HepG2 (cell line): ENCODE results near the gene CBY1. TPM values are rescaled to one million over a fixed set of nuclear protein-coding genes. Genes with fewer than 3 reads are reported as not detected.

Experiments
- ATAC-seq: fragments of 200-7000 bp; cut with Tn5 transposase; 3 replicates; pipeline ENCODE4 v1.9.1; 2020; ENCODE audit warnings: mild to moderate bottlenecking, moderate library complexity
- BruUV-seq: library from RNA; stranded (reverse); fragments of 400-500 nt; replicated peaks from 2 replicates; lab custom pipeline; 2021; lab: Mats Ljungman, UMichigan
- CTCF ChIA-PET: fragments of 300-600 bp; formaldehyde crosslinking; extraction: SDS; loops from one replicate; lab custom pipeline; 2021; ENCODE audit warnings: low total read pairs, inconsistent platforms, low intra/inter-chr PET ratio; lab: Yijun Ruan, JAX
- POLR2A ChIA-PET: fragments of 350-600 bp; sonication (Branson Sonifier 250); formaldehyde crosslinking; loops from one replicate; lab custom pipeline; 2020; ENCODE audit warnings: antibody characterized with exemption, inconsistent platforms; lab: Yijun Ruan, JAX
- DNase-seq: peaks from one replicate; pipeline ENCODE4 v3.0.0-alpha.2; 2015; ENCODE audit warnings: low spot score
- FAIRE-seq: peaks from 3 replicates; lab custom pipeline; 2011; peaks lifted over from hg19 to GRCh38; lab: Jason Lieb, UNC
- H2AFZ ChIP-seq: one replicate; pipeline ENCODE4 v1.6.1; 2011; ENCODE audit warnings: low read length, inconsistent platforms
- H3K27ac ChIP-seq: fragments of 300-600 bp; 3 replicates; pipeline ENCODE4 v1.8.0; 2011; ENCODE audit warnings: mixed run types, mild to moderate bottlenecking, mixed read lengths, low read length, inconsistent platforms; ENCODE audit not compliant: insufficient read depth; ENCODE audit errors: extremely low read length
- H3K27me3 ChIP-seq, 2 experiments: fragments of 200-600 bp in 1 of 2; 2 replicates in 1 of 2; 3 replicates in 1 of 2; pipeline versions ENCODE4 v1.6.0 to v1.8.0; 2011; ENCODE audit warnings: low read length in 2 of 2, mild to moderate bottlenecking in 2 of 2, moderate library complexity in 2 of 2, inconsistent platforms in 1 of 2; ENCODE audit not compliant: insufficient read depth in 2 of 2, control insufficient read depth in 1 of 2
- H3K36me3 ChIP-seq, 2 experiments: fragments of 200-600 bp in 1 of 2; replicated peaks in 1 of 2; 2 replicates in 1 of 2; 3 replicates in 1 of 2; pipeline versions ENCODE4 v1.5.1 to v1.8.0; 2011; ENCODE audit warnings: low read length in 2 of 2, inconsistent platforms in 1 of 2; ENCODE audit not compliant: insufficient read depth in 2 of 2, control insufficient read depth in 1 of 2
- H3K4me1 ChIP-seq: 2 replicates; pipeline ENCODE4 v1.5.1; 2012; ENCODE audit warnings: low read length, inconsistent platforms; ENCODE audit not compliant: insufficient read depth
- H3K4me2 ChIP-seq: 2 replicates; pipeline ENCODE4 v1.6.0; 2011; ENCODE audit warnings: low read depth, low read length, inconsistent platforms
- H3K4me3 ChIP-seq, 3 experiments: fragments of 200-600 bp in 1 of 3; sonication (generic), shearing (Covaris generic) in 1 of 3; replicated peaks in 1 of 3; 2 replicates each; pipeline ENCODE4 v1.5.1; 2011 to 2016; ENCODE audit warnings: low read length in 3 of 3, inconsistent platforms in 2 of 3, low read depth in 2 of 3, mild to moderate bottlenecking in 2 of 3, control low read depth in 1 of 3, mixed read lengths in 1 of 3; ENCODE audit not compliant: insufficient read depth in 1 of 3
- H3K79me2 ChIP-seq: one replicate; pipeline ENCODE4 v1.6.1; 2011; ENCODE audit warnings: low read length, inconsistent platforms; ENCODE audit not compliant: insufficient read depth
- H3K9ac ChIP-seq: 2 replicates; pipeline ENCODE4 v1.6.0; 2011; ENCODE audit warnings: mild to moderate bottlenecking, low read depth, low read length, inconsistent platforms; ENCODE audit not compliant: insufficient read depth
- H3K9me3 ChIP-seq: 2 replicates; pipeline ENCODE4 v1.5.1; 2012; ENCODE audit warnings: mild to moderate bottlenecking, low read length
- H4K20me1 ChIP-seq: 2 replicates; pipeline ENCODE4 v1.6.0; 2011; ENCODE audit warnings: inconsistent platforms, mild to moderate bottlenecking, low read length, moderate library complexity; ENCODE audit not compliant: insufficient read depth
- CCDC6 ChIP-seq: sonication (generic); formaldehyde crosslinking; IDR thresholded peaks from 2 replicates; pipeline ENCODE4 v1.8.1; 2022; ENCODE audit warnings: mild to moderate bottlenecking, missing genetic modification reagents, moderate library complexity
- CEBPB ChIP-seq: IDR thresholded peaks from 2 replicates; pipeline ENCODE4 v1.6.1; 2011; ENCODE audit warnings: low read depth, low read length, improper control_type of control experiment, borderline replicate concordance
- DNMT3B ChIP-seq: conservative IDR thresholded peaks from 2 replicates; pipeline ENCODE4 v1.6.1; 2016; ENCODE audit warnings: missing biosample characterization, control low read depth
- EED ChIP-seq: sonication (generic); formaldehyde crosslinking; IDR thresholded peaks from 2 replicates; pipeline ENCODE4 v1.5.0; 2020; ENCODE audit warnings: mild to moderate bottlenecking, missing genetic modification reagents
- GLI4 ChIP-seq: sonication (generic); formaldehyde crosslinking; IDR thresholded peaks from 2 replicates; pipeline ENCODE4 v1.5.1; 2020; ENCODE audit warnings: missing genetic modification reagents, mild to moderate bottlenecking, moderate library complexity, borderline replicate concordance
- NCOA2 ChIP-seq: sonication (generic); formaldehyde crosslinking; IDR thresholded peaks from 2 replicates; pipeline ENCODE4 v1.8.0; 2022; ENCODE audit warnings: inconsistent platforms
- TBX2 ChIP-seq: sonication (generic); formaldehyde crosslinking; IDR thresholded peaks from 2 replicates; pipeline ENCODE4 v1.5.0; 2020; ENCODE audit warnings: missing genetic modification reagents, mild to moderate bottlenecking, borderline replicate concordance
- ZNF33A ChIP-seq: sonication (generic); formaldehyde crosslinking; IDR thresholded peaks from 2 replicates; pipeline ENCODE4 v1.5.1; 2020; ENCODE audit warnings: missing genetic modification reagents, mild to moderate bottlenecking, moderate library complexity, borderline replicate concordance
- ZNF451 ChIP-seq: sonication (generic); formaldehyde crosslinking; IDR thresholded peaks from 2 replicates; pipeline ENCODE4 v1.5.0; 2020; ENCODE audit warnings: mild to moderate bottlenecking, missing genetic modification reagents
- ZNF547 ChIP-seq: sonication (generic); formaldehyde crosslinking; IDR thresholded peaks from 2 replicates; pipeline ENCODE4 v1.5.1; 2020; ENCODE audit warnings: mild to moderate bottlenecking, missing genetic modification reagents
- ZNF598 ChIP-seq: sonication (generic); formaldehyde crosslinking; IDR thresholded peaks from 2 replicates; pipeline ENCODE4 v1.5.1; 2020; ENCODE audit warnings: mild to moderate bottlenecking, missing genetic modification reagents, borderline replicate concordance
- ZSCAN25 ChIP-seq: sonication (generic); formaldehyde crosslinking; IDR thresholded peaks from 2 replicates; pipeline ENCODE4 v1.8.0; 2022; ENCODE audit warnings: mild to moderate bottlenecking, missing genetic modification reagents
- ZSCAN31 ChIP-seq: sonication (generic); formaldehyde crosslinking; IDR thresholded peaks from 2 replicates; pipeline ENCODE4 v1.5.0; 2020; ENCODE audit warnings: low read depth, mild to moderate bottlenecking, missing genetic modification reagents
- WGBS: methylation state at CpG from one replicate; pipeline ENCODE4 v1.1.6; 2017; ENCODE audit warnings: low lambda C conversion rate; 5-methylcytosine and 5-hydroxymethylcytosine counted together
- in situ Hi-C: cut with HindIII; loops from 2 replicates; pipeline ENCODE4 v1.10.0; 2017; ENCODE audit warnings: low pct_unique_long_range_greater_than_20kb; ENCODE audit not compliant: extremely low pct_ligation_motif_present
- intact Hi-C: fragments of 100-400 bp; cut with micrococcal nuclease; formaldehyde crosslinking; loops from one replicate; pipeline ENCODE4 v1.10.0; 2022; ENCODE audit not compliant: unreplicated experiment
- polyA plus RNA-seq, 8 experiments: library from polyadenylated mRNA; depleted of rRNA in 3 of 8; stranded (reverse) in 7 of 8; unstranded in 1 of 8; fragments of >200 nt; fragmentation: Illumina TruSeq in 4 of 8; extraction: Trizol in 4 of 8; gene quantifications; 2 replicates each; pipeline versions ENCODE4 v1.2.1 to v1.2.3, GENCODE V29; 2011 to 2016; ENCODE audit warnings: low read depth in 4 of 8, missing spikeins in 1 of 8, mixed read lengths in 1 of 8; ENCODE audit not compliant: insufficient read depth in 1 of 8
- total RNA-seq, 5 experiments: library from RNA; depleted of rRNA; stranded (reverse); fragments of >200 nt; fragmentation: Illumina TruSeq; extraction: Trizol; gene quantifications; 2 replicates each; pipeline ENCODE4 v1.2.3, GENCODE V29; 2016; ENCODE audit warnings: low read depth in 1 of 5
- TF ChIP-seq, protein P1 (sequence below): sonication (generic); formaldehyde crosslinking; IDR thresholded peaks from 2 replicates; pipeline ENCODE4 v1.4.0; 2020; ENCODE audit warnings: missing genetic modification reagents, mild to moderate bottlenecking, borderline replicate concordance
- TF ChIP-seq, protein P2 (sequence below): sonication (generic); formaldehyde crosslinking; IDR thresholded peaks from 2 replicates; pipeline ENCODE4 v1.5.1; 2020; ENCODE audit warnings: missing genetic modification reagents, mild to moderate bottlenecking, borderline replicate concordance
- TF ChIP-seq, protein P3 (sequence below): sonication (generic); formaldehyde crosslinking; IDR thresholded peaks from 2 replicates; pipeline ENCODE4 v1.5.1; 2020; ENCODE audit warnings: mild to moderate bottlenecking, missing genetic modification reagents, moderate library complexity

Gene CBY1
- total and polyA plus RNA-seq, 2 of the 13 experiments (the other 11 are each of a cell fraction or from before 2014, with no cell fraction given) = 19.7 to 20.3 TPM

- POLR2A ChIA-PET = no interaction called here
- TF ChIP-seq ZNF598 (0 out of 2 replicates have a peak, but pooled peaks have one; percentile 16), CEBPB (peak; percentile 3; the same call in 1 of the 2 replicates), TBX2 (0 out of 2 replicates have a peak, but pooled peaks have one; percentile 28), ZNF33A (CRISPR knock-in tag) (0 out of 2 replicates have a peak, but pooled peaks have one; percentile 15), ZNF451 (CRISPR knock-in tag) (no peak), GLI4 (CRISPR knock-in tag) (peak; percentile 75; the same call in 1 of the 2 replicates), EED (CRISPR knock-in tag) (0 out of 2 replicates have a peak, but pooled peaks have one; percentile 34), ZSCAN31 (0 out of 2 replicates have a peak, but pooled peaks have one; percentile 10), ZSCAN25 (CRISPR knock-in tag) (0 out of 2 replicates have a peak, but pooled peaks have one; percentile 31), ZNF547 (CRISPR knock-in tag) (0 out of 2 replicates have a peak, but pooled peaks have one; percentile 46), NCOA2 (CRISPR knock-in tag) (0 out of 2 replicates have a peak, but pooled peaks have one; percentile 5), DNMT3B (CRISPR knock-in tag) (0 out of 2 replicates have a peak, but pooled peaks have one; percentile 8), CCDC6 (CRISPR knock-in tag) (0 out of 2 replicates have a peak, but pooled peaks have one; percentile 13)
- TF ChIP-seq, protein P1, sequence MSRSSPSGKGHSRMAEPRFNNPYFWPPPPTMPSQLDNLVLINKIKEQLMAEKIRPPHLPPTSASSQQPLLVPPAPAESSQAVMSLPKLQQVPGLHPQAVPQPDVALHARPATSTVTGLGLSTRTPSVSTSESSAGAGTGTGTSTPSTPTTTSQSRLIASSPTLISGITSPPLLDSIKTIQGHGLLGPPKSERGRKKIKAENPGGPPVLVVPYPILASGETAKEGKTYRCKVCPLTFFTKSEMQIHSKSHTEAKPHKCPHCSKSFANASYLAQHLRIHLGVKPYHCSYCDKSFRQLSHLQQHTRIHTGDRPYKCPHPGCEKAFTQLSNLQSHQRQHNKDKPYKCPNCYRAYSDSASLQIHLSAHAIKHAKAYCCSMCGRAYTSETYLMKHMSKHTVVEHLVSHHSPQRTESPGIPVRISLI (CRISPR knock-in tag) = no peak
- TF ChIP-seq, protein P2, sequence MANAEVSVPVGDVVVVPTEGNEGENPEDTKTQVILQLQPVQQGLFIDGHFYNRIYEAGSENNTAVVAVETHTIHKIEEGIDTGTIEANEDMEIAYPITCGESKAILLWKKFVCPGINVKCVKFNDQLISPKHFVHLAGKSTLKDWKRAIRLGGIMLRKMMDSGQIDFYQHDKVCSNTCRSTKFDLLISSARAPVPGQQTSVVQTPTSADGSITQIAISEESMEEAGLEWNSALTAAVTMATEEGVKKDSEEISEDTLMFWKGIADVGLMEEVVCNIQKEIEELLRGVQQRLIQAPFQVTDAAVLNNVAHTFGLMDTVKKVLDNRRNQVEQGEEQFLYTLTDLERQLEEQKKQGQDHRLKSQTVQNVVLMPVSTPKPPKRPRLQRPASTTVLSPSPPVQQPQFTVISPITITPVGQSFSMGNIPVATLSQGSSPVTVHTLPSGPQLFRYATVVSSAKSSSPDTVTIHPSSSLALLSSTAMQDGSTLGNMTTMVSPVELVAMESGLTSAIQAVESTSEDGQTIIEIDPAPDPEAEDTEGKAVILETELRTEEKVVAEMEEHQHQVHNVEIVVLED (CRISPR knock-in tag) = 0 out of 2 replicates have a peak, but pooled peaks have one; percentile 23
- TF ChIP-seq, protein P3, sequence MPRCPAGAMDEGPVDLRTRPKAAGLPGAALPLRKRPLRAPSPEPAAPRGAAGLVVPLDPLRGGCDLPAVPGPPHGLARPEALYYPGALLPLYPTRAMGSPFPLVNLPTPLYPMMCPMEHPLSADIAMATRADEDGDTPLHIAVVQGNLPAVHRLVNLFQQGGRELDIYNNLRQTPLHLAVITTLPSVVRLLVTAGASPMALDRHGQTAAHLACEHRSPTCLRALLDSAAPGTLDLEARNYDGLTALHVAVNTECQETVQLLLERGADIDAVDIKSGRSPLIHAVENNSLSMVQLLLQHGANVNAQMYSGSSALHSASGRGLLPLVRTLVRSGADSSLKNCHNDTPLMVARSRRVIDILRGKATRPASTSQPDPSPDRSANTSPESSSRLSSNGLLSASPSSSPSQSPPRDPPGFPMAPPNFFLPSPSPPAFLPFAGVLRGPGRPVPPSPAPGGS = 0 out of 2 replicates have a peak, but pooled peaks have one; percentile 15
These were observed 751 bp upstream of the CBY1 start for GRCh38 chr22:38655519-38656255.

More at GRCh38 chr22:38655519-38656255, 751 bp upstream of the CBY1 start:
- CTCF ChIA-PET = no interaction called here
- Histone ChIP-seq H4K20me1 (no peaks in the 10 kb centered on the region), H3K27ac (peak overlapping the region; percentile 90), H3K4me3 (peak overlapping the region; percentile 80 to 92 (median 87)), H3K9me3 (no peaks in the 10 kb centered on the region), H3K36me3 (no peaks in the 10 kb centered on the region), H3K4me1 (peaks cover 5% of the 10 kb centered on the region; the same call in 1 of the 2 replicates), H3K9ac (peak overlapping the region; percentile 89), H2AFZ (peak overlapping the region; percentile 86), H3K79me2 (peaks cover 10% of the 10 kb centered on the region), H3K4me2 (peak overlapping the region; percentile 90), H3K27me3 (no peaks in the 10 kb centered on the region; a peak in 1 of 5 replicates)
- ATAC-seq (no peak), FAIRE-seq (no peak), DNase-seq (no peak)
- BruUV-seq = no TSS peak
- 7% methylated on average over 13 of the region's 22 CpGs for WGBS
- in situ Hi-C loops = no loop called here
- intact Hi-C loops = no loop called here
